D721Med (cell line): ENCODE results near the gene EYS.
"Not testable (repeated sequence)": the region's sequence is repeated elsewhere in the genome, so short reads cannot be mapped to it uniquely, and the experiment has no call there.

Source experiments
- DNase-seq: peaks from one replicate; pipeline ENCODE4 v3.0.0; 2011; ENCODE audit warnings: low spot score; ENCODE audit not compliant: insufficient read length
- FAIRE-seq: peaks from 2 replicates; lab custom pipeline; 2011; peaks lifted over from hg19 to GRCh38; lab: Jason Lieb, UNC
- CTCF ChIP-seq: IDR thresholded peaks from 2 replicates; pipeline ENCODE4 v1.5.1; 2012; ENCODE audit warnings: mild to moderate bottlenecking, control low read depth; ENCODE audit not compliant: insufficient read depth; ENCODE audit errors: missing control alignments

Gene EYS

DNA sequence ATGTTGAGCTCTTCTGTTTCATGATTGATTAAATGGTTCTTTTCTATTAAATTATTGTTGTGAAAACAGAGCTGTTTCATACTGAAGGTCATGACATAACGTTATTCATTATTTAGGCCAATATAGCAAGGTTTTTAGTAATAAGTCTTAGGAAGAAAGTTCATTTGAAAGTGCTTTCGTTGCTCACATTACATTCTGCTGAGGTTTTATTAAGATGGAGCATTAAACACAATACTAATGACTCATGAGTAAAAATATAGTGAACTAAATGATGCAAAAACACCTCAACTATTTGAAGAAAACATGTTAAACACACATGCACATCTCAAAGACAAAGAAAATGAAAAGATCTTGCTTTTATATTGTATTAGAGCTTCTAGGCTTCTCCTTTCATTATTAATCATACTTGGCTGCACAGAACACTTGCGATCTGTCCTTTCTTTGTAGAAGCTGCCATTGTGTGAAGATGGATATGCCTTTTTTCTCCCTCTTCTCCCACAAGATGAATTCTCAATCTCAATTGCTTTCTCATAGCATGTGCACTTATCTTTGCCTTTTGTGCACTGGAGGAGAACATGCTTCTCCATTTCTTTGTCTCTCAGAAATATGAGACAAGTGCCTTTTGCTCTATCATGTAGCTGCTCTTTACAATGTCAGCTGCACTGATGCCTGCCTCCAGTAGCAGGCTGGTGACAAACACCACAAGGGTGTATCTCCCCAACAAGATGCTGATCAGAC, 1759.1 kb downstream of the EYS start:
- TF ChIP-seq CTCF: no peak
- DNase-seq (no peak), FAIRE-seq (no peak)

DNA sequence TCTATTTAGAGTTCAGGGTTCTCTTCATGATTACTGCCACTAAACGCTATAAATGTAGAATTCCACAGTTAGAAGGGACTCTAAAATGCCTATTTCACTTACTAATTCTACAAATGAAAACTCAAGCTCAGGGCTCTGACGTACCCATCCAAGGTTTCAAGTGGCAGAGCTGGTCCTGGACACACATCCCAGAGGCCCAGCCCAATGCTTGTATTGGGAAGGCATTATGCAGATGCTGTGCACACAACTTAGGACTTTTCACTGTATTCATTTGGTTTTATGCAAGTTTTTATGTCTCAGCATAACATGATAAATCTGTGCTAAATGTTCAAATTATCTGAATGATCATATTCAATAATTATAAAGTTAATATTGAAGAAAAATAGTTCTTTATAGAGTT, 1761.0 kb downstream of the EYS start:
- TF ChIP-seq CTCF: no peak
- DNase-seq (no peak), FAIRE-seq (no peak)

- DNase-seq (no peak), FAIRE-seq (no peak)
- no peak for TF ChIP-seq CTCF
Measured at GRCh38 chr6:63943826-63944225, 1763.2 kb downstream of the EYS start.

DNA sequence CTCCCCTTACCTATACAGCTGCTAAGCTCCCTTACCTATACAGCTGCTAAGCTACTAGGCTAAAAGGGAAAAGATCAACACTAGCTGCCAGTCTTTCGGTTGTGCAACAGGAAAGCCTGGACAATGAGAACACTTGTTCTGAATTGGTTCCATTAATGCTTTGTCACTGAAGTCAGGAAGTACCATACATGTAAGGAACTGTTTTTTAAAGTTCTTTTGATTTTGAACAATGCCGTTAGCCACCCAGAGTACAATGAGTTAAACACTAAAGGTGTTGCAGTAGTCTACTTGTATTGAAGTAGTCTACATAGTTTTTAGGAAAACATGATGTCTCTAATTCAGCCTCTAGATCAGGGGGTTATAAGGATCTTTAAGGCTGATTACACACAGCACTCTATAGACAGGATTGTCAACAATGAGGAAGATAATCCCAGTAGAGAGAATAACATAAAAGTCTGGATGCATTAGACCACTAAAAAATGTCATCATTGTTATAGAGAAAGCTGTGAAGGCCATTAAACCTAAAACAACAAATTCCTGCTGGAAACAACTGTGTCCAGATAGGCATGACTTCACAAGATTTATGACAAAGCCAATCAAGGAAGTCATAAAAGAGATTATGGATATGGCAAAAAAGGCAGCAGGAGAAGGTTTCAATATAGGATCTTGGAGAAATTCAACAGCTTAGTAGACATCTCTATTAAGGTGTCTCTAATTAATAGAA, 1765.1 kb downstream of the EYS start:
- no peak for TF ChIP-seq CTCF
- no peak for FAIRE-seq
- DNase-seq: no peak

DNA sequence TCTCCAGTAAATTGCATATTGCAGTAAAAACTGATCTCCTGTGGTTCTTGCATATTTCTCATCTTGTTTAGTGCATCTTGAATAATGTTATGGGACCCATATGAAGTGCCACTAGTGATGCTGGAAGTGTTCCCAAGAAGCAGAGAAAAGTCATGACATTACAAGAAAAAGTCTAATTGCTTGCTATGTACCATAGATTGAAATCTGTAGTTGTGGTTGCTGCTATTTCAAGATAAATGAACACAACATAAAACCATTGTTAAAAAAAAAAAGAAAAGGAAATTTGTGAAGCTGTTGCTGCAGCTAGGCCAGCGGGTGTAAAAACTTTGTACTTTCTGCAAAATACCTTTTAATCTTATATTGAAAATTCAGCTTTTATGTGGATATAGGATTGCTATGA, 1767.0 kb downstream of the EYS start:
- no peak for DNase-seq
- no peak for FAIRE-seq
- no peak for TF ChIP-seq CTCF

DNA sequence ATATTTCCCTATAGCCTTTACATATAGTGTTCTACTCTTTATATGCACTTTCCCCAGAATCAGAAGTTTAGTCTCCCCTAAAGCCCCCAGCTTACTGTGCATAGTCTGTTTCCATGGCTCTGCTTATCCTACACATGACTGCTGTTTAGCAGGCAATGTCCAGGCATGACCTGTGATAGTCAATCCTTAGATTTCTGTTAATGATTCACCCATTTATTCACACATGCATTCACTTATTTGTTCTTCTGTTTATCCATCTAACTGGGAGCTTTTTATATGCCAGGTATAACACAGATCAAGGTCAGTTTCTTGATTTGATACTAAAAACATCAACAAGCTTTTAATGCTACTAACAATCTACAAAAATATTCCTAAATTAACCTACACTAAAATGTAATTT, 1770.6 kb downstream of the EYS start:
- no peak for FAIRE-seq
- DNase-seq: no peak
- TF ChIP-seq CTCF: no peak

DNA sequence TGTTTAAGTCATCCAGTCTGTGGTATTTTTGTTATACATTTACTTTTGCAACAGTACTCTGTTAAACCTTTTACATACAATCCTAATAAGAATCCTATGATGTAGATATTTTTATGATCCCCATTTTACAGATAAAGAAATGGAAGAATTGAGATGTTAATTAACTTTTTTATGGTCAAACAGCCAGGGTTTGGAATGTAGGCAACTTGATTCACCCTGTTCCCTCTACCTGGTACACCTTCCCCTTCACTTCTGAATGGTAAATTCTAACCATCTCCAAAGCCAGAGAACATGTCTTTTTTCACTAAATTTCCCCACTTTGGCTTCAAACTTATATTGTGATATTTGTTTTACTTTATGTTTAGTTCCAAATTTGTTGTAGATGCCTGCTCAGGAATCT, 1771.3 kb downstream of the EYS start:
- FAIRE-seq (no peak), DNase-seq (no peak)

DNA sequence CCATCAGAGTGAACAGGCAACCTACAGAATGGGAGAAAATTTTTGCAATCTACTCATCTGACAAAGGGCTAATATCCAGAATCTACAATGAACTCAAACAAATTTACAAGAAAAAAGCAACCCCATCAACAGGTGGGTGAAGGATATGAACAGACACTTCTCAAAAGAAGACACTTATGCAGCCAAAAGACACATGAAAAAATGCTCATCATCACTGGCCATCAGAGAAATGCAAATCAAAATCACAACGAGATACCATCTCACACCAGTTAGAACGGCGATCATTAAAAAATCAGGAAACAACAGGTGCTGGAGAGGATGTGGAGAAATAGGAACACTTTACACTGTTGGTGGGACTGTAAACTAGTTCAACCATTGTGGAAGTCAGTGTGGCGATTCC, 1773.1 kb downstream of the EYS start:
- not testable (repeated sequence) for FAIRE-seq, DNase-seq

More for the DNA sequence above, 1771.3 kb downstream of the EYS start:
- no peak for TF ChIP-seq CTCF
